ENCODE results near the gene ACP4.
"Not testable (repeated sequence)": the region's sequence is repeated elsewhere in the genome, so short reads cannot be mapped to it uniquely, and the experiment has no call there.

The ACP4 gene

GRCh38 chr19:50773454-50773853, 16.8 kb upstream of the ACP4 start:
- not testable (repeated sequence) for DNase-seq (ENCODE audit: low read depth in 3 of 3, low spot score in 1 of 3)

- DNase-seq (ENCODE audit: low read depth in 3 of 3, low spot score in 1 of 3): no peak
Measured at GRCh38 chr19:50776131-50776530, 14.1 kb upstream of the ACP4 start.

DNA sequence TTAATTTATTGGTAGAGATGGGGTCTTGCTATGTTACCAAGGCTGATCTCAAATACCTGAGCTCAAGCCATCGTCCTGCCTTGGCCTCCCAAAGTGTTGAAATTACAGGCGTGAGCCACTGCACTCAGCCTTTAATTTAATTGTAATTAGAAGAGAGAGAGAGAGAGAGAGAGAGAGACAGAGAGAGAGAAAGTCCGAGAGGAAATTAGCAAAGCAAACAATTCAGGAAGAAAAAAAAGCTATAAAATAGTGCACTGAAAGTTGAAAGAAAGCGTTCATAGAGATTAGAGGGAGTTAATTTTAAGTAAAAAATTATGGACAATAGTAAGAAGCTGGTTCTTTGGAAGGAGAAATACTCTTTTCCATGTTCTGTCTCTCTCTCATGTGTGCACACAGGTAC, 13.0 kb upstream of the ACP4 start:
- DNase-seq (ENCODE audit: low read depth in 3 of 3, low spot score in 1 of 3): no peak

- no peak for DNase-seq (ENCODE audit: low read depth in 3 of 3, low spot score in 1 of 3)
Measured at GRCh38 chr19:50777830-50778303, 12.3 kb upstream of the ACP4 start.

DNA sequence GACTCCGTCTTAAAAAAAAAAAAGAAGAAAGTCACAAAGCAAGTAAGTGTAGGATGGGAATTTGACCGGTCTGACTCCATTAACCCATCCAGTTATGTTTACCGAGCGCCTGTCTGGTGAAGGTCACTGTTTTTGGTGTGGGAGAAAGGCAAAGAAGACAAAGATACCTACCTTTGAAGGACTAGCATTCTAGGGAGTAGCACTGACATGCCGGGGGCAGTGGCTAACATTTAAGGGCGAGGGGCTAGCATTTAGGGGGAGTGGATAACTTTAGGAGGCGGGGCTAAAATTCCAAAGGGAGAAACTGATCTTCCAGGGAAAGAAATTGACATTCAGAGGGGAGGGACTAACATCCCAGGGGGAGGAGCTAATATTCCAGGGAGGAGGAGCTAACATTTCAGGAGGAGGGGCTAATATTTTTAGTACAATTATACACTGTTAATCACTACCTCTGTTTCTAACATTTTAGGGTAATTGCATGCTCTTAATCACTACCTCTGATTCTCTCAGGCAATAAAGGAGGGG, 11.2 kb upstream of the ACP4 start:
- no peak for DNase-seq (ENCODE audit: low read depth in 3 of 3, low spot score in 1 of 3)

DNA sequence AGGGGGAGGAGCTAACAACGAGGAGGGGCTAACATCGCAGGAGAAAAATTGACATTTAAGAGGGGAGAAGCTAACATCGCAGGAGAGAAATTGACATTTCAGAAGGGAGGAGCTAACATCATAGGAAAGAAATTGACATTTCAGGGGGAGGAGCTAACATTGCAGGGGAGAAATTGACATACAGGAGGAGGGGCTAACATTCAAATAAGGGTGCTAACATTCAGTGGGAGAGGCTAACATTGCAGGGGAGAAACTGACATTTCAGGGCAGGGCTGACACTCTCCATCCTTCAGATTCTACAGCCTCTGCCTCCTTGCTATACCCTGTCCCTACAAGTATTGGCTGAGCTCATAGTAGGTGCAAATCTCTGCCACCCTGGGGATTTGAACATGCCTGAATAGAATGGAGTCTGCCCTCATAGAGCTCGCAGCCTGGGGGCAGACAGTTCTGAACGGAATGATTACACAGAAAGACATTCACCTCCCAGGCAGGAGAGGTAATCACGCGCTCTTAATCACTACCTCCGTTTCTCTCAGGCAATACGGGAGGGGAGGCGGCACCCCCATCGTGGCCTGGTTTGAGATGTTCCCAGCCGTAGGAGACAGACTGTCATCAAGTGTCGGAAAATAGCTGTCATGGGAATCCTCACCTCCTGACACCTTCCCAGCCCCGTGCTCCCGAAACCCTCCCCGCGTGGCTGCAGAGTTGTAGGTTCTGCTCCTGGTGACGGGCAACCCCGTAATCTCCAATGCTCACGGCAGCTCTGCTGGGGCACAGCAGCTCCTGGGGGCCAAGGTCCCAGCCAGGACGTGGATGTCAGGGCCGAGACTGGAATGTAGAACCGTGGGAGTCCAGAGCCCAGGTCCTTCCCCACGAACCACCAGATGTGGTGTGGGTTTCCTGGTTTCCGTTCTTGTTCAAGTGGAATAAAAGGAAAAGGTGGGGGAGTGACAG, 10.4 kb upstream of the ACP4 start:
- DNase-seq (ENCODE audit: low read depth in 3 of 3, low spot score in 1 of 3): no peak

GRCh38 chr19:50780753-50781435, 9.3 kb upstream of the ACP4 start:
- DNase-seq (ENCODE audit: low read depth in 3 of 3, low spot score in 1 of 3): no peak

DNA sequence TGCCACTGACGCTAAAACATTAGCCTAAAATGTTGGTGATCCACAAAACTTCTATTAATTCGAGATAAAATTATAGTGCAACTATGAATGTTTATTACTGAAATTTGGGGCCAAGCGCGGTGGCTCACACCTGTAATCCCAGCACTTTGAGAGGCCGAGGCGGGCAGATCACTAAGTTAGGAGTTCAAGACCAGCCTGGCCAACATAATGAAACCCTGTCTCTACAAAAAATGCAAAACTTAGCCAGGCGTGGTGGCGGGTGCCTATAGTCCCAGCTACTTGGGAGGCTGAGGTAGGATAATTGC, 6.4 kb upstream of the ACP4 start:
- DNase-seq (ENCODE audit: low read depth in 3 of 3, low spot score in 1 of 3): not testable (repeated sequence)

GRCh38 chr19:50784710-50785109, 5.5 kb upstream of the ACP4 start:
- DNase-seq (ENCODE audit: low read depth in 3 of 3, low spot score in 1 of 3): no peak

DNA sequence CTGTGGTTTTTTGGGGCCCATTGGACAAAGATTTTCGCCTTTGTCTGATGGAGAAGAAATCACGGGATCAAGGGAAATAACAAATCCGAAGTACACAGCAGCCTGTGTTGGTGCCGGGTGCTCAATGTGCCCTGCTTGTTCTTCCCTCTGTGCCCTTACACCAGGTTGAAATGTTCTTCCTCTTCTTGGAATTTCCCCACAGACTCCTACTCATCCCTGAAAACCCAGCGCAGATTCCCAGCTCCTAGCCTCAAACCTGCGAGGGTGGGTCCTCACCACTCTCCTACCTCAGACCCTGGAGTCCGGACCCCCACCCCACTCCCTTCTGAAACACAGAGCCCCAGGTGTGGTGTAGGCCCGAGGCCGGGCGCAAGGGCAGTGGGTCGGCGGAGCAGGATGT, 4.9 kb upstream of the ACP4 start:
- DNase-seq (ENCODE audit: low read depth in 3 of 3, low spot score in 1 of 3): no peak

DNA sequence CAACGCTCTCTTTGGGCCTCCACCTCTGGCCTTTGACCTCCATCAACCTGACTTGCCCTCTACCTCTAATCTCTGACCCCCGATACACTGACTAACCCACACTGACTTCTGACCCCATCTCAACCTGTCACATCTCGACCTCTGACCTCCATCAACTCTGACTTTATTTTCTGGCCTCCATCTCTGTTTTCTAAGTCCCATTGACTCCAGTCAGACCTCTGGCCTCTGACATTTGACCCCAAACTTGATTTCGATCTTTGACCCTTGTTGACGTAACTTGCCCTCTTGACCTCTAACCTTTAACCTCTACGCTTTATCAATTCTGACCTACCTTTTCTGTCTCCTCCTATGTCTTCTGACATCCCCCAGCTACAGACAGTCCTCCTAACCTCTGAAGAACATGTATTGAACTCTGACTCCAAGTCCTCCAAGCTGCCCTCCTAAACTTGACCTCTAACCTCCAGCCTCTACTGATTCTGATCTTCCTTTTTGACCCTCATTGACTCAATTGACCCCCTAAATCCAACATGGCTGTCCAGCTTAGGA, 780 bp downstream of the ACP4 start:
- no peak for DNase-seq (ENCODE audit: low read depth in 3 of 3, low spot score in 1 of 3)

DNA sequence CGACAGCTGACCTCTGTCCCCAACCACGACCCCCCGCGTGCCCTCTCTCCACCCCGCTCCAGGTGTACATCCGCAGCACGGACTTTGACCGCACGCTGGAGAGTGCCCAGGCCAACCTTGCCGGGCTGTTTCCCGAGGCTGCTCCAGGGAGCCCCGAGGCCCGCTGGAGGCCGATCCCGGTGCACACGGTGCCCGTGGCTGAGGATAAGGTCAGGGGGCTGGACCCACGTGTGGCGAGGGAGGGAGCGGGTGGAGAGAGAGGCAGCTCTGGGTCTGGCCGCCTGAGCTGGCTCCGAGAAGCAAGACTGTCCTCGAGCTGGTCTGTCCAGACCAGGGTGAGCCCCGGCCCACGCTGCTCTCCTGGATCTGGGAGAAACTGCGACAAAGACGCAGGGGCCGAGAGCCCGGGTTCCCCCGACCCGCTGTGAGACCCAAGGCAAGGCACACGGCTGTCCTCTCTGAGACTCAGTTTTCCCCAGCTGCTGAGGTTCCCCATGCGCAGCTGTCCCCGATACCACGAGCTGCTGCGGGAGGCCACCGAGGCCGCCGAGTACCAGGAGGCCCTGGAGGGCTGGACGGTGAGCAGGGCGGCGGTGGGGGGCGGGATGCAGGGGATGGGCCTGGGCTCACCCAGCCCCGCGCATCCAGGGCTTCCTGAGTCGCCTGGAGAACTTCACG, 1.5 kb downstream of the ACP4 start:
- no peak for DNase-seq (ENCODE audit: low read depth in 3 of 3, low spot score in 1 of 3)

DNA sequence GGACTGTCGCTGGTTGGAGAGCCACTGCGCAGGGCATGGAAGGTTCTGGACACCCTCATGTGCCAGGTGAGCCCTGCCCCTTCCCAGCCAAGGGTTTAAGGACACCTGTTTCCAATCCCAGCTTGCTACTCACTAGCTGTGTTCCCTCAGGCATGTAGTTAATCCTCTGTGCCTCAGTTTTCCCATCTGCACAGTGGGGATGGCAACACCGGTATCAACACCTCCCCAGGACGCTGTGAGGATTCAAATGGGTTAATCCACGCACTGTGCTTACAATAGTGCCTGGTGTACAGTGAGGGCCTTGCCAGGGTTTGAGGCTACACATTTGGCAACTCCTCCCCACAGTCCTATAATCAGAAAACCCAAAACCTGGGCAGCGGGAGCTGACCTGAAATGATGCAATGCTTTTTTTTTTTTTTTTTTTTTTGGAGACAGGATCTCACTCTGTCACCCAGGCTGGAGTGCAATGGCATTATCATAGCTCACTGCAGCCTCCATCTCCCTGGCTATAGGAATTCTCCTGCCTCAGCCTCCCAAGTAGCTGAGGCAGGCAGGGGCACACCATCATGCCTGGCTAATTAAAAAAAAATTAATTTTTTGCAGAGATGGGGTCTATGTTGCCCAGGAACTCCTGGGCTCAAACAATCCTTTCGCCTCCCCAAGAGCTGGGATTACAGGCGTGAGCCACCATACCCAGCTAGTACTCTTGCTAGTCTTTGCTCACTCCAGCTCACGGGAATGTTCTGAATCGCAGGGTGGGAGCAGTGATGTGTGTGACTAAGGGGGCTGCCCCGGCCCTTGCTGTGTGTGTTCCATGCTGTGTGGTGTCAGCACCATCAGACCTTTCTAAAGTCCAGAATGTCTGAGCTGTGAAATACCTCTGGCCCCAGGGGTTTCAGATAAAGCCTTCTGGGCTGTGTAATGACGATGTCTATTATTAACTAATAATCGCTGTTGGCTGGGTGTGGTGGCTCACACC, 2.3 kb downstream of the ACP4 start:
- no peak for DNase-seq (ENCODE audit: low read depth in 3 of 3, low spot score in 1 of 3)

DNA sequence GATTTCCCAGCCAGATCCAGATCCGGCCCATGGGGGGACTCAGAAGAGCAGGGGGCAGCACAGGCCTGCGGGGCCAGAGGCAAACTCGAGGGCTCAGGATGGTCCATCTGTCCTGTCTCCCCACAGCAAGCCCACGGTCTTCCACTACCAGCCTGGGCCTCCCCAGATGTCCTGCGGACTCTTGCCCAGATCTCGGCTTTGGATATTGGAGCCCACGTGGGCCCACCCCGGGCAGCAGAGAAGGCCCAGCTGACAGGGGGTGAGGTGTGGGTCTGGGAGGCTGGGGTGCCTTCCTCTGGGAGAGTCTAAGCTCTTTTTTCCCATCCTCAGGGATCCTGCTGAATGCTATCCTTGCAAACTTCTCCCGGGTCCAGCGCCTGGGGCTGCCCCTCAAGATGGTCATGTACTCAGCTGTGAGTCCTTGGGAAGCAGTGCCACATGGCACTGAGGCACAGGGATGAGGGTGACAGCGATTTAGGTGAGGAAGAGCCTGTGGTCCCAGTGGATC, 3.4 kb downstream of the ACP4 start:
- no peak for DNase-seq (ENCODE audit: low read depth in 3 of 3, low spot score in 1 of 3)

DNA sequence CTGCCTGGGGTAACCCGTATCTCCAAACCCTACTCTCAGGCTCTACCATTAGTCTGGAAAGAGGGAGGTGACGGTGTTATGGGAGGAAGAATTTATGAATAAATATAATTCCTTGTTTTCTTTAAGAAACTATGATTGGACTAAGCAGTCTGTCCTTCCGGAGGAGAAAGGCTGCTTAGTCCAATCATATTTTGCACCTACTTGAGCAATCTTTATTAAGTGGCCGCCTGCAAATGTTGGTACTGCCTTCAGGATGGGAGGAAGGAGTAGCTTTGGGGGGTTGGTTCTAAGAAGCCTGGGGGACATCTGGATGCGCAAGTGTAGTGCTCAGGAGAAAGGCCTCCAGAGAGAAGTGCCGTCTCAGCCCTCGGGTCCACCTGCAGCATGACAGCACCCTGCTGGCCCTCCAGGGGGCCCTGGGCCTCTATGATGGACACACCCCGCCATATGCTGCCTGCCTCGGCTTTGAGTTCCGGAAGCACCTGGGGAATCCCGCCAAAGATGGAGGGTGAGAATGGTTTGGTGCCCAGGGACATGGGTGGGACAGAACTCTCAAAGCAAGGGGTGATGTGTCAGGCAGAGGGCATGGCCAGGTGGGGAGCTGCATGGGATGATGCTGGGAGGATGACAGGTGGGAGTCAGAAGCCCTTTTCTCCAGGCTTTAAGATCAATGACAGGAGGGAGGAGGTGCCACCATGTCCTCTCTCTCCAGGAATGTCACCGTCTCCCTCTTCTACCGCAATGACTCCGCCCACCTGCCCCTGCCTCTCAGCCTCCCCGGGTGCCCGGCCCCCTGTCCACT, 4.1 kb downstream of the ACP4 start:
- no peak for DNase-seq (ENCODE audit: low read depth in 3 of 3, low spot score in 1 of 3)

- peak in 1 of 3 donors; percentile 30 for DNase-seq (ENCODE audit: low read depth in 3 of 3, low spot score in 1 of 3)
Measured at GRCh38 chr19:50794876-50795663, 4.9 kb downstream of the ACP4 start.

GRCh38 chr19:50795664-50796073, 5.5 kb downstream of the ACP4 start:
- no peak for DNase-seq (ENCODE audit: low read depth in 3 of 3, low spot score in 1 of 3)

DNA sequence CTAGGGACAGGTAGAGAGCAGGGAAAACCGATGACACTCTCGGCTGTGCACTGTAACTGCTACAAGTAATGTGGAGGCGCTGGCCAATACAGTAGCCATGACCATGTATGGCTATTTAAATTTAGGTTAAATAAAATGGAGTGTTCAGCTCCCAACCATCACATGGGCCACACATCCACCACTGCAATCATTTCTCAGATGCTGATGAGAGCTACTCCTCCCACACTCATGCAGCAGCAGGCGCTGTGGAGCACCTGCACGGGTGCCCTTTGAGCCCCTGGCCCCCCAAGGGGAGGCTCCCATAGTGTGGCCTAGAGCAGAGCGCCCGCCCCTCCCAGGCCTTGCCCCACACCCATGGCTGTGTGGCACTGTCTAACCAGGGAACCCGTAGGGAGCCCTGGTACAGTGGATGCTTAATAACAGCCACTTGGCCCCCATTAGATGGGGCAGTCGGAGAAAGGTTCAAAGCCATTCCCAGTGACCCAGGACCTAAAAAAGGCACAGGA, 6.0 kb downstream of the ACP4 start:
- no peak for DNase-seq (ENCODE audit: low read depth in 3 of 3, low spot score in 1 of 3)
